M059J (cell line): ENCODE measurements around the gene PAN2. TPM values are rescaled to one million over a fixed set of nuclear protein-coding genes. Genes with fewer than 3 reads are reported as not detected.
"Not testable (repeated sequence)": the region's sequence is repeated elsewhere in the genome, so short reads cannot be mapped to it uniquely, and the experiment has no call there.

ENCODE experiments used
- DNase-seq: peaks from one replicate; pipeline ENCODE4 v3.0.0-alpha.2; 2012; ENCODE audit warnings: low read depth
- total RNA-seq: library from RNA; depleted of rRNA; stranded (reverse); fragments of >200 nt; shearing (Covaris generic); gene quantifications from 2 replicates; pipeline ENCODE4 v1.2.3, GENCODE V29; 2014; rRNA removed

The PAN2 gene
- total RNA-seq, 1 experiment from 2014 or later = 10.2 TPM

- not testable (repeated sequence) for DNase-seq
Observed at GRCh38 chr12:56272468-56272867, 61.3 kb downstream of the PAN2 start.

DNA sequence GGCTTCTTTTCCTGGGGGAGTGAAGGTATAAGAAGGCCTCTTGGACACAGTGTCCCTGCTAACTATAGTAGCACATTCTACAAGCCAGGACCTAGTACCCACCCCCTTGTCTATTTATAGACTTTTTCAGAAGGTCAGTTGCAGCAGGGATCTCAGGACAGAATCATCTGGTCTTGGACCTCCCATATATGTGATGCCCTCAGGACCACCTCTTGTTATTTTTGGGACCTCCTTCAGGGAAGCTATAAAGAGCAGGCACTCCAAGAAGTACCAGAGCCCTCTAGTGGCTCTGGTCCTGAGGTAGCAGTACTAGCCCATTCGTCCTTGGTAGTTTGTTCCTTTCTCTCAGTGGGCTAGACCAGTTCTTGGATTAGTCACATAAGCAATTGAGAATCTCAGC, 62.8 kb downstream of the PAN2 start:
- peak; percentile 32 for DNase-seq

DNA sequence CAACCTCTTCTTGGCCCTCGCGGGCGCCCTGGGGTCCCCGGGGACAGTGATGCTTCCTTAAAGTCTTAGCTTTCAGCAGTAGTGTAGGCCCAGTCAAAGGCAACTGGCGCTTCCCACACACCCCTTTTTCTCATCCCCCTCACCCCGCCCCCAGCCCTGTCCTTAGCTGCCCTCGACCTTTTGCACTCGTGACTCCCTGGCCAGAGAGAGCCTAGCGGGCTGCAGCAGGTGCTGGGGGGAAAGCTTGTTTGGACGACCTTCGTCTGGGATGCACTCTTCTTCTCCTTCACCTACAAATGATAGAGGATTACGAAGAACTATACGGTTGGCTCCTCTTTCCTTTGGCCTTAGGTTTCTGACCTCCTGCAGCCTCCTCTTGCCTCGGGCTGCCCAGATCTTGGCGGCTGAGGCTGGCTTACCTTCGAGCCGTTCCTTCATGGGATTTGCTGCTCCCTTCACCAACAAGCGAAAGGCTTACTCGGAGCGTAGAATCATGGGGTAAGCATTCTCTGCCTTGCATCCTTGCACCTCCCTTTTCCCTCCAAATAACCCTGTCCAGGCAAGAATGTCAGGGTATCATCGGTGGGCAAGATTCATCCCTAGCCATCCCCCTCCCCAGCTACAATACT, 66.2 kb downstream of the PAN2 start:
- DNase-seq = peak; percentile 13

DNA sequence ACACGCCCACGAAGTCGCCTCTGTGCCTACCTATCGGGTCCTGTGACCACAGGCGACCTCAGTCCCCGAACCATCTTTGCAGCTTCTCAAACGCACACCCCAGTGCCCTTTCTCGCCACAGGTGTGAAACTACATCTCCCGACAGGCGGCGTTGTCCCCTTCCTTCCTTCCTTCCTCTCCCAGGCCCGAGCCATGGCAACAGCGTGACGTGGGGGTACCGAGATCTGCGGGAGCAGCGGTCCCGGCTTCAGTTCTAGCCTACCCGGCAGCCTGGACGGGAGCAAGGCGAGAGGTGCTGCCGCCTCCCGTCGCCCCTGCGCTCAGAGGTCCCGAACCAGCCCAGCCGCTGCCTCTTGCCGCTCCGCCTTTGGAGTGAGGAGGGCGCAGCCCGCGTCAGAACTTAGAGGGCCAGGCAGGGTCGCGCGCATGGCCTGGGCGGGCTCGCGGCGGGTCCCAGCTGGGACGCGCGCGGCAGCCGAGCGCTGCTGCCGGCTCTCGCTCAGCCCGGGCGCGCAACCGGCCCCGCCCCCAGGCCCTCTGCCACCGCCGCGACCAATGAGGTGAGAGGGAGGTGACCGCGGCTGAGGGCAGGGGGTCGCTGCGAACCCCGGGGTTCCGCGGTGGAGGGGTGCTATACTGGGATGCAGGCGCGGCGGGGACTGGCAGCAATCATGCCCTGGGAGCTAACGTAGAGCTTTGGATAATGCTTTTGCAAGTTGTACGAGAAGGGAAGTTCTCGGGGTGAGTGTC, 66.9 kb downstream of the PAN2 start, which contains the start of gene COQ10A:
COQ10A (plus strand) TSS at position 250 of the 750 bp plus-strand sequence; CDS start at position 427, 177 bp downstream.
- peak; percentile 86 for DNase-seq

Other genes with a start within 250 kb of the PAN2 start
- 134 and 184 TPM in 2 replicates for gene PA2G4, start 229.4 kb downstream of the PAN2 start, total RNA-seq
- gene RPL41, start 217.4 kb downstream of the PAN2 start, total RNA-seq = 2,885 and 2,938 TPM in 2 replicates
- gene ZC3H10, start 215.7 kb downstream of the PAN2 start, total RNA-seq = 1.4 and 2.1 TPM in 2 replicates
- gene ESYT1, start 205.7 kb downstream of the PAN2 start, total RNA-seq = 86.5 and 117 TPM in 2 replicates
- 84.5 and 88.7 TPM in 2 replicates for gene MYL6B, start 181.4 kb downstream of the PAN2 start, total RNA-seq
- gene MYL6, start 175.6 kb downstream of the PAN2 start, total RNA-seq = 2,913 and 3,348 TPM in 2 replicates
- 32.4 and 34.5 TPM in 2 replicates for gene SMARCC2, start 144.5 kb downstream of the PAN2 start, total RNA-seq
- gene RNF41, start 112.1 kb downstream of the PAN2 start, total RNA-seq = 42.8 and 54.9 TPM in 2 replicates
- 64.4 and 73.3 TPM in 2 replicates for gene NABP2, start 109.7 kb downstream of the PAN2 start, total RNA-seq
- not detected in 2 replicates for gene SLC39A5, start 103.9 kb downstream of the PAN2 start, total RNA-seq
- gene ANKRD52, start 75.6 kb downstream of the PAN2 start, total RNA-seq = 15.8 and 19.2 TPM in 2 replicates
- 15.4 and 17.1 TPM in 2 replicates for gene COQ10A, start 67.1 kb downstream of the PAN2 start, total RNA-seq
- 120 and 153 TPM in 2 replicates for gene CS, start 33.7 kb downstream of the PAN2 start, total RNA-seq
- gene CNPY2, start 18.0 kb downstream of the PAN2 start, total RNA-seq = 182 and 223 TPM in 2 replicates
- gene IL23A, start 4.9 kb upstream of the PAN2 start, total RNA-seq = not detected in 2 replicates
- gene STAT2, start 26.1 kb upstream of the PAN2 start, total RNA-seq = 354 and 382 TPM in 2 replicates
- not detected in 2 replicates for gene APOF, start 28.9 kb upstream of the PAN2 start, total RNA-seq
- gene TIMELESS, start 115.4 kb upstream of the PAN2 start, total RNA-seq = 6.5 and 11.9 TPM in 2 replicates
- 0.15 TPM in 1 of 2 replicates, not detected in the other for gene MIP, start 120.7 kb upstream of the PAN2 start, total RNA-seq
- 1.3 and 1.4 TPM in 2 replicates for gene SPRYD4, start 134.6 kb upstream of the PAN2 start, total RNA-seq
- 0.32 TPM in 1 of 2 replicates, not detected in the other for gene GLS2, start 154.2 kb upstream of the PAN2 start, total RNA-seq
- gene RBMS2, start 187.8 kb upstream of the PAN2 start, total RNA-seq = 10.7 and 14.8 TPM in 2 replicates